Sigmoid colon (tissue), 3 donors: ENCODE data around the gene ZC3H10.

Experiments used
- POLR2A ChIP-seq, 2 donors: fragments of 450-650 bp; IDR thresholded peaks; one replicate each; pipeline ENCODE4 v1.6.1; 2016; ENCODE audit warnings: antibody characterized with exemption in 2 of 2, mild to moderate bottlenecking in 2 of 2, moderate library complexity in 2 of 2
- TF ChIP-seq, protein P1 (sequence below), 4 experiments: fragments of 450-650 bp in 3 of 4; fragments of 200-600 bp in 1 of 4; IDR thresholded peaks; one replicate each; pipeline ENCODE4 v1.5.1; 2016 to 2019; ENCODE audit warnings: antibody characterized with exemption in 4 of 4, mild to moderate bottlenecking in 3 of 4, moderate library complexity in 2 of 4

DNA sequence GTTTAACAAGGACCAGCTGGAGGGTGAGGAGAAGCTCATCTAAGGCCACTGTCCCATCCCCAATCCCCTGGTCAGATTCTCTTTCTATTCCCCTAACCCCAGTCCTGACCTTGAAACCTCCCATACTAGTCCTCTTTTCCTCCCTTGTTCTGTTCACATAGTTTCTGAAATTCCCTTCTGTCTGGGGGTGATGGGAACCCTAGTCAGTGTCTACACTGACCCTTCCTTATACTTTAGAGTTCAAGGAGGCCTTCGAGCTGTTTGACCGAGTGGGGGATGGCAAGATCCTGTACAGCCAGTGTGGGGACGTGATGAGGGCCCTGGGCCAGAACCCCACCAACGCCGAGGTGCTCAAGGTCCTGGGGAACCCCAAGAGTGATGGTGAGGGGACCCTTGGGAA, 36.8 kb downstream of the ZC3H10 start:
- TF ChIP-seq, protein P1, sequence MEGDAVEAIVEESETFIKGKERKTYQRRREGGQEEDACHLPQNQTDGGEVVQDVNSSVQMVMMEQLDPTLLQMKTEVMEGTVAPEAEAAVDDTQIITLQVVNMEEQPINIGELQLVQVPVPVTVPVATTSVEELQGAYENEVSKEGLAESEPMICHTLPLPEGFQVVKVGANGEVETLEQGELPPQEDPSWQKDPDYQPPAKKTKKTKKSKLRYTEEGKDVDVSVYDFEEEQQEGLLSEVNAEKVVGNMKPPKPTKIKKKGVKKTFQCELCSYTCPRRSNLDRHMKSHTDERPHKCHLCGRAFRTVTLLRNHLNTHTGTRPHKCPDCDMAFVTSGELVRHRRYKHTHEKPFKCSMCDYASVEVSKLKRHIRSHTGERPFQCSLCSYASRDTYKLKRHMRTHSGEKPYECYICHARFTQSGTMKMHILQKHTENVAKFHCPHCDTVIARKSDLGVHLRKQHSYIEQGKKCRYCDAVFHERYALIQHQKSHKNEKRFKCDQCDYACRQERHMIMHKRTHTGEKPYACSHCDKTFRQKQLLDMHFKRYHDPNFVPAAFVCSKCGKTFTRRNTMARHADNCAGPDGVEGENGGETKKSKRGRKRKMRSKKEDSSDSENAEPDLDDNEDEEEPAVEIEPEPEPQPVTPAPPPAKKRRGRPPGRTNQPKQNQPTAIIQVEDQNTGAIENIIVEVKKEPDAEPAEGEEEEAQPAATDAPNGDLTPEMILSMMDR (IDR thresholded peaks at IDR 0.05): no peak
- TF ChIP-seq POLR2A (IDR thresholded peaks at IDR 0.05): no peak
